ENCODE measurements around the gene DMD. TPM values are rescaled to one million over a fixed set of nuclear protein-coding genes. Genes with fewer than 3 reads are reported as not detected.

Gene DMD
- polyA plus RNA-seq, 3 donors: 17.3 to 18.8 (median 18.0) TPM

DNA sequence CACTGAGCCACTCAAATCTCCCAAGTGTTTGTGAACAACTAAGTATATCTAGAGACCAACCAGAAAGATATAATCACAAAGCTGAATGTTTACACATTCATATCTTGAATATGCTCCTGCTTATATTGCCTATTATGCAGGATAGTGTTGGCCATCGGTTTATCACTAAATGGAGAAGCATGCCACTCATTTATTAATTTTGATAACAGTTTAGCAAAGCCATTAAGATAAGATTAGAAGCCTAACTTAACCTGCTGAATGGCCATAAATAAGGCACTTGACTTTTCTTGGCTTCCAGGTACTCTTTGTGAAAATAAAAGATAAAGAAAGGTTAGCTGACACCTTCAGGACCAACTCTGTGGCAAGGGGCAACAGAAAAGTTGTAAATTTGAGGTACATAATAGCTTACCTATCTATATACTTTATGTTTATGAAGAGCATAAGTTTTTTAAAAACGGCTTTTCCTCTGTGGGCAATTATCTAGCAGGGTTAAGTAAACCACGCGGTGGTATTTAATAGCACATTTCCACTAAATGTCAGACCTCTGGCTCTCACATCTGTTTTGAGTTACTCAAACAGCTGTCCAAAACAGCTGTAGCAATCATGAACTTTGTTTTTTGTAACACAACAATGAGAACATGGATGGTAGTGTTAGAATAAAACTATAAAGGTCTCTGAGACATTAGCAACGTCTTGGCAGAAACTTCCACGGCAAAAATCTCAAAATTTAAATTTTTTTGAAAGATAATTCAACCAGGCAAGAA, 2080.7 kb downstream of the DMD start:
- DNase-seq (ENCODE audit: extremely low read depth in 1 of 11, low read depth in 9 of 11, low spot score in 4 of 11): peak in 3 of 11 donors; percentile 1 to 2 (median 1)

GRCh38 chrX:31128855-31129254, 2082.5 kb downstream of the DMD start:
- no peak for DNase-seq (ENCODE audit: extremely low read depth in 1 of 11, low read depth in 9 of 11, low spot score in 4 of 11)

DNA sequence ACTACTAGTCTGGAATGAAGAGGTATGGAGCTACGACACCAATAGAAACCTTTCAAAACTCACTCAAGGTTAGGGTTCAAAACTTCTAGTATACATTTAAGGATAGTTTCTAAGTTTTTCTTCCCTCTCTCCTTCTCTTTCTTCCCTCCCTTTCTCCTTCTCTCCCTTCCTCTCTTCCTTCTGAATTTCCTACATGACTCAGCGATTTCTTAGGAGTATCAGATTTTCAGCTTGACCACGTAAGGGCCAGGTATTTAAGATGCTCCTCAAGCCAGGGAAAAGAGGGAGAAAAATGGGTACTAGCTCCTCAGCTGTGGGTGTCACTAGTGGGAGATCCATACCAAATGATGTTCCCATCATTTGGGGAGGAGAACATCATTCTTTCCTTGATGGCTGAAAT, 2083.6 kb downstream of the DMD start:
- no peak for DNase-seq (ENCODE audit: extremely low read depth in 1 of 11, low read depth in 9 of 11, low spot score in 4 of 11)

DNA sequence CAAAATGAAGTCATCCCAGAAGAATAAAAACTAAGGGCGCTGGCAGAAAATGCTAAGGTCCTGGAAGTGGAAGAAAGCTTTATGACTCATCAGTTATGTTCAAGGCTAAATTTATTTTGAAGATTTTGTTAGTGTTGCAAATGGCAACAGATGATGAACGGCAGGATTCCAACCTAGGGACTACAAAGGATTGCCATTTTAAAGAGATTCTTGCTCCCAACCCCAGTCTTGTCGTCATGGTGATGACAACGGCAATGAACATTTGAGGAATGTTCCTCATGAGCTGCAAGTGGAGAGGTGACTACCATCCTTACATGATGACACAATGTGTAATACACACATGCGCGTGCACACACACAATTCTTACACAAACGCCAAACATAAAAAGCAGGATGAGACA, 2085.1 kb downstream of the DMD start:
- no peak for DNase-seq (ENCODE audit: extremely low read depth in 1 of 11, low read depth in 9 of 11, low spot score in 4 of 11)

DNA sequence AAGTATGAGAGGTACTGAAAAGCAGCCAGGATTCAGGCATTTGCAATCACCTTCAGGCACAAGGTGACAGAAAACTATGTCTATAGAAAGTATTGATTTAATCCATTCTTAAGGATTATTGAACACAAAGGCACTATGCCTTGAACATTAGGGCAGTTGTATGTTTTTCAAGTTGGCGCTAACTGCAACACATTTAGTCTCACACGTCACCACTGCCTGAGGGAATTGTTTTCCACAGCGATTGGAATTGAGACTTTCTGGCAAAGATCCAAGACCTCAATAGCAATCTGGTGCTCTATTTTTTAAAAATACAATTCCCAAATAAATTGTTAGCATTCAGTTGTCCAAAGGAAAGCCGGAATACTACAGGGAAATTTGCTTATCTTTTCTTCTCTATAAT, 2086.8 kb downstream of the DMD start:
- no peak for DNase-seq (ENCODE audit: extremely low read depth in 1 of 11, low read depth in 9 of 11, low spot score in 4 of 11)

- no peak for DNase-seq (ENCODE audit: extremely low read depth in 1 of 11, low read depth in 9 of 11, low spot score in 4 of 11)
Observed at GRCh38 chrX:31123335-31123734, 2088.0 kb downstream of the DMD start.

DNA sequence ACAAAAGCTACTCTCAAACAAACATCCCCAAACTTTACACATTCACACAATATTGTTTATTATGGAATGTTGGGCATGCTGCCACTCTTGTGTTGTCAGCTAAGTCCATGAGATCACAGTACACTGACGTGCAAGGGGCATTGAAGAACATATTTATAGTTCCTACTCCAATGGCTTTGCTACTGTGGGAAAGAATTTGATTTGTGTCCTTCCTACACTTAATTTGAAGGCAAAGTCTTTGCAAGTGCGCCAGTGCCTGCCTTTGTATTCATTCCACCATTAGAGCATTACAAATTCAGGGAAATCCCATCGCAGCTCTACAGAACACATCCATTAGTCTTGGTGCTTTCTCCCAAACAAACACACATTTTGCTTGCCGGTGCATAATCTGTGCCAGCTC, 2094.1 kb downstream of the DMD start:
- no peak for DNase-seq (ENCODE audit: extremely low read depth in 1 of 11, low read depth in 9 of 11, low spot score in 4 of 11)

DNA sequence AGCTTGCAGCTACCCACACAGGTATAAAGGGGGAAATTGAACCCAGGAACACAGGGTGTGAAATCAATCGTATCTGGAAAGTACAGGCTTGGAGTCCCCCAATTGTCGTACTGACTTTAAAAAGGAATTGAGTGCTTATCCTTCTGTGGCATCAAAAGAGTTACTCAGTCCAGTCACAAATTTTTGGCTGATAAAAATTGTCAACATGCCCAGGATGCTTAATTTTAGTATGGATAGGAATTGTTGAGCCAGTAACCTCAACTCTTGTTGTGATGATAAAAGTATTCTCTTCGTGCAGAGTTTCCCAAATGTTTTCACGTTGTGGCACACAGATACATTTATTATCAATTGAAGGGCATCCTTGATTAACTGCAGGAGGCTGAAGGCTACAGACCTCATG, 2096.0 kb downstream of the DMD start:
- DNase-seq (ENCODE audit: extremely low read depth in 1 of 11, low read depth in 9 of 11, low spot score in 4 of 11): no peak

GRCh38 chrX:31114858-31115257, 2096.5 kb downstream of the DMD start:
- DNase-seq (ENCODE audit: extremely low read depth in 1 of 11, low read depth in 9 of 11, low spot score in 4 of 11): no peak

GRCh38 chrX:31112226-31112999, 2098.9 kb downstream of the DMD start:
- DNase-seq (ENCODE audit: extremely low read depth in 1 of 11, low read depth in 9 of 11, low spot score in 4 of 11): no peak

DNA sequence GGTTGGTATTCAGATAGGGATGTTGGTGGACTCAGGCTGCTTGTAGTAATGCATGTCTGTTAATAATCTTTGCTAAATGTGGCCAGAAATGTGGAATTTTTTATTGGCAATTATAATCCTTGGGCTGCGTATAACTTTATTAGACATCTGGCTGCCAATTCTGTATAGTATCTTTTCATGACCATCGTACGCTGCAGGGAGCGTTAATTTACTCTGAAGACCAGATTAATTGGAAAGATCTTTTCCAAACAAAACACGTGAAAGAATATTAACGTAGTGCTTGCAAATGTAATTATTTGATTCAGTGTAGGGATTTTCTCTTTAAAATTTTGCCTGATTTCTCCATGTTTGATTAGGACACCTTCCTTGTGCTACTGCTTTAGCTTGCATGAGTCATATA, 2100.7 kb downstream of the DMD start:
- no peak for DNase-seq (ENCODE audit: extremely low read depth in 1 of 11, low read depth in 9 of 11, low spot score in 4 of 11)

DNA sequence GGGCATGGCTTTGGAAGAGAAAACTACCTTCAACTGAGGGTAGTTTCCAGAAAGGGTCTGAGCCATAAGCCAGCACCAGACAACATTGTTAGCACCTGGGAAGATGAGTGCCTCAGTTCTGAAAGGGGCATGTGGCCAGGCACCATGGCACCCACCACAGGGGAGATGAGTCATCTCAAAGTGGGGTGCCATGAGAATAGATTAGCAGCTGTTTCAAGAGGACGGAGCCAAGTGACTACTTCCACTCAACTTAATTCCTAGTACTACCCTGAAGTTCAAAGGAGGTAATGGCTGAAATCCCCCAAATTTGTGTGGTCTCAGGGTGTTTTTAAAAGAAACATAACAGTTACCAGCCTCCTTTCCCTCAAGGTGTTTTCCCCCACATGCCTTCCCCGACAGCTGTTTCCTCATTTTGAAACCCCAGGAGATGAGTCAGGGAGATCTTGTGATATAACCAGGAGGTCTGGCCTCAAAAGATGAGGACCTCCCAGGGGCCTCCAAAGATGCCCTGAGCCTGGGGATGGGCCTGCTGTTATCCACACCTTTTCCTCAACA, 2111.7 kb downstream of the DMD start:
- DNase-seq (ENCODE audit: extremely low read depth in 1 of 11, low read depth in 9 of 11, low spot score in 4 of 11): no peak

- no peak for DNase-seq (ENCODE audit: extremely low read depth in 1 of 11, low read depth in 9 of 11, low spot score in 4 of 11)
Observed at GRCh38 chrX:31098079-31098478, 2113.3 kb downstream of the DMD start.

GRCh38 chrX:31093639-31093975, 2117.7 kb downstream of the DMD start:
- no peak for DNase-seq (ENCODE audit: extremely low read depth in 1 of 11, low read depth in 9 of 11, low spot score in 4 of 11)

- DNase-seq (ENCODE audit: extremely low read depth in 1 of 11, low read depth in 9 of 11, low spot score in 4 of 11): no peak
Observed at GRCh38 chrX:31092970-31093638, 2118.2 kb downstream of the DMD start.

- DNase-seq (ENCODE audit: extremely low read depth in 1 of 11, low read depth in 9 of 11, low spot score in 4 of 11): no peak
Observed at GRCh38 chrX:31092476-31092875, 2118.9 kb downstream of the DMD start.

GRCh38 chrX:31091819-31092218, 2119.5 kb downstream of the DMD start:
- DNase-seq (ENCODE audit: extremely low read depth in 1 of 11, low read depth in 9 of 11, low spot score in 4 of 11): no peak

GRCh38 chrX:31074522-31074921, 2136.8 kb downstream of the DMD start:
- no peak for DNase-seq (ENCODE audit: extremely low read depth in 1 of 11, low read depth in 9 of 11, low spot score in 4 of 11)

- no peak for DNase-seq (ENCODE audit: extremely low read depth in 1 of 11, low read depth in 9 of 11, low spot score in 4 of 11)
Observed at GRCh38 chrX:31071725-31072124, 2139.6 kb downstream of the DMD start, which contains the start of gene FTHL17. Gene FTHL17, minus strand, starts transcription at chrX:31072041. Its CDS starts 88 bp downstream, at chrX:31071953.

- DNase-seq (ENCODE audit: extremely low read depth in 1 of 11, low read depth in 9 of 11, low spot score in 4 of 11): no peak
Observed at GRCh38 chrX:31071262-31071661, 2140.1 kb downstream of the DMD start.
